ENCODE results near the gene CCDC138.

The CCDC138 gene

GRCh38 chr2:108854484-108854883, 67.9 kb downstream of the CCDC138 start:
- Histone ChIP-seq H3K79me1 (replicated peaks; ENCODE audit: low read length, poor library complexity, severe bottlenecking) (peaks cover 1% of the 10 kb centered on the region), H2AK5ac (ENCODE audit: low read length, severe bottlenecking) (no peak overlapping the region), H3K4me1 (ENCODE audit: control insufficient read depth, insufficient read depth, low read depth, low read length) (no peaks in the 10 kb centered on the region), H2BK120ac (ENCODE audit: low read depth, low read length) (no peak overlapping the region), H3K18ac (ENCODE audit: low read depth in 1 of 2, low read length in 2 of 2) (no peak overlapping the region), H3K27ac (ENCODE audit: low read length, poor library complexity, severe bottlenecking) (no peak overlapping the region), H3K4ac (ENCODE audit: low read depth in 1 of 2, low read length in 2 of 2) (no peak overlapping the region), H4K8ac (ENCODE audit: low read length) (no peak overlapping the region), H3K14ac (ENCODE audit: low read length in 2 of 2) (no peak overlapping the region), H3K36me3 (ENCODE audit: control insufficient read depth in 1 of 2, insufficient read depth in 2 of 2, low read depth in 1 of 2, low read length in 2 of 2) (peaks cover 10 to 16% of the 10 kb centered on the region in 2 experiments), H3K9ac (ENCODE audit: low read length) (no peak overlapping the region), H3K4me3 (ENCODE audit: insufficient read depth in 1 of 2, low read depth in 1 of 2, low read length in 2 of 2) (no peak overlapping the region), H2BK15ac (ENCODE audit: low read depth, poor library complexity, severe bottlenecking) (no peak overlapping the region), H2BK12ac (ENCODE audit: low read length in 2 of 2) (no peak overlapping the region), H3K27me3 (ENCODE audit: control insufficient read depth in 1 of 2, insufficient read depth in 1 of 2, low read length in 2 of 2) (no peaks in the 10 kb centered on the region), H3K9me3 (ENCODE audit: control insufficient read depth, low read length) (no peaks in the 10 kb centered on the region), H3K4me2 (ENCODE audit: low read length, poor library complexity, severe bottlenecking) (no peak overlapping the region), H3K23ac (ENCODE audit: low read length in 2 of 2) (no peak overlapping the region), H4K91ac (ENCODE audit: low read length) (no peak overlapping the region), H2BK5ac (ENCODE audit: low read depth, low read length, poor library complexity, severe bottlenecking) (no peak overlapping the region), H2AFZ (ENCODE audit: low read depth, low read length) (no peak overlapping the region)
- no peak for DNase-seq
- no CpG with 5 or more reads among the region's 1 CpG for WGBS

DNA sequence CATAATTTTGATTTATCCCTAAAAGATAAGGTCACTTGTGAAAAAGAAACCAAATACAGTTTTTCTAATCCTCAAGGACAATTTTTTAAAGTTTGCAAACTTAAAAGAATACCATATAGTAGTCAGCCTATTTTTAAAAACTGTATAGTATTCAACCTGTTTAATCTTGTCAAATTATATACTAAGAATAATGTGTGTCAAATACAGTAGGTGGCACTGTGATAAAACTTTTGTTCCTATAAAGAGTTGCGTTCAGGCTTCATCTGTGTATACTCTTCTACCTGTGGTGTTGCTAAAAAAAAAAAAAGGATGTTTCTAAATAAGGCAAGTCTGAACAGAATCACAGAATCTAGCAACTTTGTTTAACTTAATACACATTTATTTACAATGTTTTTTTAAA, 68.6 kb downstream of the CCDC138 start:
- no peak overlapping the region for H3K9ac ChIP-seq (ENCODE audit: low read length)
- H2AK5ac ChIP-seq (ENCODE audit: low read length, severe bottlenecking): no peak overlapping the region
- H4K8ac ChIP-seq (ENCODE audit: low read length): no peak overlapping the region
- no peak overlapping the region for H3K4me3 ChIP-seq (ENCODE audit: insufficient read depth in 1 of 2, low read depth in 1 of 2, low read length in 2 of 2)
- 100% methylated on average over 1 of the region's 1 CpG for WGBS
- H3K4ac ChIP-seq (ENCODE audit: low read depth in 1 of 2, low read length in 2 of 2): no peak overlapping the region
- H3K27ac ChIP-seq (ENCODE audit: low read length, poor library complexity, severe bottlenecking): no peak overlapping the region
- no peak overlapping the region for H2BK12ac ChIP-seq (ENCODE audit: low read length in 2 of 2)
- H3K79me1 ChIP-seq (replicated peaks; ENCODE audit: low read length, poor library complexity, severe bottlenecking): peaks cover 1% of the 10 kb centered on the region
- no peak overlapping the region for H2AFZ ChIP-seq (ENCODE audit: low read depth, low read length)
- H2BK120ac ChIP-seq (ENCODE audit: low read depth, low read length): no peak overlapping the region
- H3K14ac ChIP-seq (ENCODE audit: low read length in 2 of 2): no peak overlapping the region
- no peak overlapping the region for H3K18ac ChIP-seq (ENCODE audit: low read depth in 1 of 2, low read length in 2 of 2)
- no peak overlapping the region for H4K91ac ChIP-seq (ENCODE audit: low read length)
- no peaks in the 10 kb centered on the region for H3K27me3 ChIP-seq (ENCODE audit: control insufficient read depth in 1 of 2, insufficient read depth in 1 of 2, low read length in 2 of 2)
- DNase-seq: no peak
- no peaks in the 10 kb centered on the region for H3K4me1 ChIP-seq (ENCODE audit: control insufficient read depth, insufficient read depth, low read depth, low read length)
- H3K36me3 ChIP-seq (ENCODE audit: control insufficient read depth in 1 of 2, insufficient read depth in 2 of 2, low read depth in 1 of 2, low read length in 2 of 2): peaks cover 10 to 12% of the 10 kb centered on the region in 2 experiments
- H3K9me3 ChIP-seq (ENCODE audit: control insufficient read depth, low read length): no peaks in the 10 kb centered on the region
- no peak overlapping the region for H3K4me2 ChIP-seq (ENCODE audit: low read length, poor library complexity, severe bottlenecking)
- H2BK15ac ChIP-seq (ENCODE audit: low read depth, poor library complexity, severe bottlenecking): no peak overlapping the region
- H3K23ac ChIP-seq (ENCODE audit: low read length in 2 of 2): no peak overlapping the region
- H2BK5ac ChIP-seq (ENCODE audit: low read depth, low read length, poor library complexity, severe bottlenecking): no peak overlapping the region

GRCh38 chr2:108858894-108859293, 72.3 kb downstream of the CCDC138 start:
- Histone ChIP-seq H3K36me3 (ENCODE audit: control insufficient read depth in 1 of 2, insufficient read depth in 2 of 2, low read depth in 1 of 2, low read length in 2 of 2) (peaks cover 0 to 3% of the 10 kb centered on the region in 2 experiments), H3K27ac (ENCODE audit: low read length, poor library complexity, severe bottlenecking) (no peak overlapping the region), H3K23ac (ENCODE audit: low read length in 2 of 2) (no peak overlapping the region), H3K18ac (ENCODE audit: low read depth in 1 of 2, low read length in 2 of 2) (no peak overlapping the region), H2BK15ac (ENCODE audit: low read depth, poor library complexity, severe bottlenecking) (no peak overlapping the region), H3K79me1 (replicated peaks; ENCODE audit: low read length, poor library complexity, severe bottlenecking) (peaks cover 4% of the 10 kb centered on the region), H3K27me3 (ENCODE audit: control insufficient read depth in 1 of 2, insufficient read depth in 1 of 2, low read length in 2 of 2) (no peaks in the 10 kb centered on the region), H2AK5ac (ENCODE audit: low read length, severe bottlenecking) (no peak overlapping the region), H3K4me3 (ENCODE audit: insufficient read depth in 1 of 2, low read depth in 1 of 2, low read length in 2 of 2) (no peak overlapping the region), H2BK120ac (ENCODE audit: low read depth, low read length) (no peak overlapping the region), H4K8ac (ENCODE audit: low read length) (no peak overlapping the region), H3K9me3 (ENCODE audit: control insufficient read depth, low read length) (no peaks in the 10 kb centered on the region), H3K4me2 (ENCODE audit: low read length, poor library complexity, severe bottlenecking) (no peak overlapping the region), H4K91ac (ENCODE audit: low read length) (no peak overlapping the region), H2BK12ac (ENCODE audit: low read length in 2 of 2) (no peak overlapping the region), H2BK5ac (ENCODE audit: low read depth, low read length, poor library complexity, severe bottlenecking) (no peak overlapping the region), H3K9ac (ENCODE audit: low read length) (no peak overlapping the region), H3K14ac (ENCODE audit: low read length in 2 of 2) (no peak overlapping the region), H3K4ac (ENCODE audit: low read depth in 1 of 2, low read length in 2 of 2) (no peak overlapping the region), H2AFZ (ENCODE audit: low read depth, low read length) (no peak overlapping the region), H3K4me1 (ENCODE audit: control insufficient read depth, insufficient read depth, low read depth, low read length) (no peaks in the 10 kb centered on the region)
- no peak for DNase-seq
- 95% methylated on average over 3 of the region's 3 CpGs for WGBS

- H3K23ac ChIP-seq (ENCODE audit: low read length in 2 of 2): no peak overlapping the region
- peaks cover 25% of the 10 kb centered on the region for H3K9me3 ChIP-seq (ENCODE audit: control insufficient read depth, low read length)
- H3K27ac ChIP-seq (ENCODE audit: low read length, poor library complexity, severe bottlenecking): no peak overlapping the region
- H2AFZ ChIP-seq (ENCODE audit: low read depth, low read length): no peak overlapping the region
- no peak overlapping the region for H2BK12ac ChIP-seq (ENCODE audit: low read length in 2 of 2)
- no peak overlapping the region for H4K91ac ChIP-seq (ENCODE audit: low read length)
- DNase-seq: no peak
- H3K4me1 ChIP-seq (ENCODE audit: control insufficient read depth, insufficient read depth, low read depth, low read length): no peaks in the 10 kb centered on the region
- no peak overlapping the region for H3K4me2 ChIP-seq (ENCODE audit: low read length, poor library complexity, severe bottlenecking)
- no peak overlapping the region for H4K8ac ChIP-seq (ENCODE audit: low read length)
- peaks cover 4% of the 10 kb centered on the region for H3K79me1 ChIP-seq (replicated peaks; ENCODE audit: low read length, poor library complexity, severe bottlenecking)
- no peak overlapping the region for H3K18ac ChIP-seq (ENCODE audit: low read depth in 1 of 2, low read length in 2 of 2)
- H3K4ac ChIP-seq (ENCODE audit: low read depth in 1 of 2, low read length in 2 of 2): no peak overlapping the region
- no peaks in the 10 kb centered on the region for H3K27me3 ChIP-seq (ENCODE audit: control insufficient read depth in 1 of 2, insufficient read depth in 1 of 2, low read length in 2 of 2)
- no peak overlapping the region for H3K9ac ChIP-seq (ENCODE audit: low read length)
- no peak overlapping the region for H2BK5ac ChIP-seq (ENCODE audit: low read depth, low read length, poor library complexity, severe bottlenecking)
- H2BK15ac ChIP-seq (ENCODE audit: low read depth, poor library complexity, severe bottlenecking): no peak overlapping the region
- no peak overlapping the region for H2AK5ac ChIP-seq (ENCODE audit: low read length, severe bottlenecking)
- H3K36me3 ChIP-seq (ENCODE audit: control insufficient read depth in 1 of 2, insufficient read depth in 2 of 2, low read depth in 1 of 2, low read length in 2 of 2): peaks cover 6 to 16% of the 10 kb centered on the region in 2 experiments
- H3K4me3 ChIP-seq (ENCODE audit: insufficient read depth in 1 of 2, low read depth in 1 of 2, low read length in 2 of 2): no peak overlapping the region
- H3K14ac ChIP-seq (ENCODE audit: low read length in 2 of 2): no peak overlapping the region
- H2BK120ac ChIP-seq (ENCODE audit: low read depth, low read length): no peak overlapping the region
These were observed 79.5 kb downstream of the CCDC138 start for GRCh38 chr2:108866041-108866440.
